GM18511 (cell line): ENCODE measurements around the gene UNC119B.

Experiments used
- ATAC-seq: cut with Tn5 transposase; IDR thresholded peaks from one replicate; pipeline ENCODE4 v1.9.1; 2021; ENCODE audit warnings: mild to moderate bottlenecking, moderate library complexity; ENCODE audit not compliant: unreplicated experiment

UNC119B gene

GRCh38 chr12:120687578-120688289, 22.5 kb upstream of the UNC119B start:
- ATAC-seq: no peak

- ATAC-seq: no peak
Observed at GRCh38 chr12:120688527-120689071, 21.7 kb upstream of the UNC119B start.

GRCh38 chr12:120689397-120690082, 20.7 kb upstream of the UNC119B start:
- ATAC-seq: no peak

- no peak for ATAC-seq
Observed at GRCh38 chr12:120690083-120690450, 20.2 kb upstream of the UNC119B start.

GRCh38 chr12:120690978-120691377, 19.3 kb upstream of the UNC119B start:
- no peak for ATAC-seq

- ATAC-seq: no peak
Observed at GRCh38 chr12:120692524-120693033, 17.7 kb upstream of the UNC119B start.

GRCh38 chr12:120693848-120694247, 16.4 kb upstream of the UNC119B start:
- no peak for ATAC-seq

- no peak for ATAC-seq
Observed at GRCh38 chr12:120696626-120697025, 13.6 kb upstream of the UNC119B start.

GRCh38 chr12:120697344-120697743, 12.9 kb upstream of the UNC119B start:
- ATAC-seq: no peak

GRCh38 chr12:120698665-120699064, 11.6 kb upstream of the UNC119B start:
- ATAC-seq: no peak

GRCh38 chr12:120699553-120699952, 10.7 kb upstream of the UNC119B start:
- no peak for ATAC-seq

GRCh38 chr12:120700886-120701285, 9.4 kb upstream of the UNC119B start:
- no peak for ATAC-seq

GRCh38 chr12:120702637-120703036, 7.6 kb upstream of the UNC119B start:
- ATAC-seq: no peak

GRCh38 chr12:120703311-120703942, 6.8 kb upstream of the UNC119B start:
- no peak for ATAC-seq

- no peak for ATAC-seq
Observed at GRCh38 chr12:120705618-120706017, 4.6 kb upstream of the UNC119B start.

GRCh38 chr12:120706029-120706428, 4.2 kb upstream of the UNC119B start:
- ATAC-seq: no peak

GRCh38 chr12:120708651-120709050, 1.6 kb upstream of the UNC119B start:
- ATAC-seq: no peak

- ATAC-seq: peak; percentile 39
Observed at GRCh38 chr12:120710805-120711296, 593 bp downstream of the UNC119B start.

GRCh38 chr12:120711411-120711810, 1.2 kb downstream of the UNC119B start:
- no peak for ATAC-seq

GRCh38 chr12:120712610-120713009, 2.4 kb downstream of the UNC119B start:
- no peak for ATAC-seq

- ATAC-seq: no peak
Observed at GRCh38 chr12:120713861-120714482, 3.7 kb downstream of the UNC119B start.
